K562 (cell line): ENCODE results near the gene PLOD1. TPM values are rescaled to one million over a fixed set of nuclear protein-coding genes. Genes with fewer than 3 reads are reported as not detected.

Source experiments
- BRF2 ChIP-seq: IDR thresholded peaks from 3 replicates; pipeline ENCODE4 v1.6.1; 2011; ENCODE audit warnings: borderline replicate concordance, mild to moderate bottlenecking; ENCODE audit not compliant: insufficient read length, insufficient read depth
- CBX3 ChIP-seq, 2 experiments: IDR thresholded peaks; 1 replicate in 1 of 2; 2 replicates in 1 of 2; pipeline ENCODE4 v1.6.1; 2012; ENCODE audit warnings: inconsistent platforms in 2 of 2, low read length in 2 of 2, borderline replicate concordance in 1 of 2, control low read depth in 1 of 2
- CC2D1A ChIP-seq: fragments of 450-650 bp; IDR thresholded peaks from 2 replicates; pipeline ENCODE4 v1.6.1; 2017; ENCODE audit warnings: mild to moderate bottlenecking
- CREM ChIP-seq: IDR thresholded peaks from 2 replicates; pipeline ENCODE4 v1.6.1; 2014; ENCODE audit warnings: antibody characterized with exemption, low read depth
- CSDE1 ChIP-seq, 2 experiments: fragments of 450-650 bp; IDR thresholded peaks; 2 replicates each; pipeline ENCODE4 v1.6.1; 2016; ENCODE audit warnings: mild to moderate bottlenecking in 1 of 2
- DDX20 ChIP-seq: fragments of 450-650 bp; IDR thresholded peaks from 2 replicates; pipeline ENCODE4 v1.6.1; 2016; ENCODE audit warnings: missing genetic modification characterization, low read depth, mild to moderate bottlenecking, missing compliant biosample characterization, moderate library complexity
- FOS ChIP-seq: IDR thresholded peaks from 3 replicates; pipeline ENCODE4 v1.6.1; 2011; ENCODE audit not compliant: insufficient read length; ENCODE audit errors: extremely low read depth
- GABPB2 ChIP-seq: fragments of 250-450 bp; sonication (Bioruptor Pico); conservative IDR thresholded peaks from 2 replicates; pipeline ENCODE4 v1.5.1; 2021; ENCODE audit warnings: mild to moderate bottlenecking
- MXI1 ChIP-seq: IDR thresholded peaks from 2 replicates; pipeline ENCODE4 v1.6.1; 2011; ENCODE audit warnings: low read depth, mild to moderate bottlenecking, improper control_type of control experiment, low read length
- POLR2G ChIP-seq: fragments of 200-400 bp; formaldehyde crosslinking; IDR thresholded peaks from 2 replicates; pipeline ENCODE4 v1.6.1; 2017; ENCODE audit warnings: low read depth, mild to moderate bottlenecking, antibody characterized with exemption, low read length, moderate library complexity
- REST ChIP-seq, 2 experiments: fragments of 450-650 bp; formaldehyde crosslinking in 1 of 2; IDR thresholded peaks; 2 replicates each; pipeline versions ENCODE4 v1.4.0 to v1.6.1; 2014 to 2020; ENCODE audit warnings: mild to moderate bottlenecking in 2 of 2, borderline replicate concordance in 1 of 2, low read depth in 1 of 2
- SMARCA4 ChIP-seq: fragments of 450-650 bp; IDR thresholded peaks from 2 replicates; pipeline ENCODE4 v1.6.1; 2016
- SOX6 ChIP-seq: fragments of 450-650 bp; IDR thresholded peaks from 2 replicates; pipeline ENCODE4 v1.6.1; 2014; ENCODE audit warnings: mild to moderate bottlenecking
- SP2 ChIP-seq: IDR thresholded peaks from 2 replicates; pipeline ENCODE4 v1.6.1; 2011; ENCODE audit warnings: mild to moderate bottlenecking, low read depth, low read length, moderate library complexity; ENCODE audit not compliant: poor library complexity, severe bottlenecking; ENCODE audit errors: extremely low read depth
- XRCC5 ChIP-seq: fragments of 200-400 bp; formaldehyde crosslinking; IDR thresholded peaks from 2 replicates; pipeline ENCODE4 v1.6.1; 2017; ENCODE audit warnings: low read depth, mild to moderate bottlenecking, low read length
- YBX1 ChIP-seq: fragments of 450-650 bp; IDR thresholded peaks from 2 replicates; pipeline ENCODE4 v1.7.1; 2016; ENCODE audit warnings: mild to moderate bottlenecking
- ZEB2 ChIP-seq: fragments of 450-650 bp; IDR thresholded peaks from 2 replicates; pipeline ENCODE4 v1.6.1; 2016
- ZNF277 ChIP-seq: fragments of 250-450 bp; sonication (Bioruptor Pico); IDR thresholded peaks from 2 replicates; pipeline ENCODE4 v1.8.0; 2022; ENCODE audit warnings: inconsistent platforms, mild to moderate bottlenecking, moderate library complexity, borderline replicate concordance
- ZNF311 ChIP-seq: fragments of 250-450 bp; sonication (Bioruptor Pico); IDR thresholded peaks from 2 replicates; pipeline ENCODE4 v1.4.0; 2020; ENCODE audit warnings: mild to moderate bottlenecking, moderate library complexity
- ZSCAN32 ChIP-seq: fragments of 450-650 bp; formaldehyde crosslinking; IDR thresholded peaks from 2 replicates; pipeline ENCODE4 v1.4.0; 2020; ENCODE audit warnings: mild to moderate bottlenecking, moderate library complexity
- polyA plus RNA-seq, 8 experiments: library from polyadenylated mRNA; depleted of rRNA in 4 of 8; stranded (reverse) in 5 of 8; unstranded in 3 of 8; fragments of >200 nt; fragmentation: Nextera tagmentation in 2 of 8; fragmentation: Illumina TruSeq in 1 of 8; extraction: Ambion mirVana in 2 of 8; extraction: Trizol in 1 of 8; gene quantifications; 2 replicates each; pipeline versions ENCODE4 v1.2.1 to v1.2.3, GENCODE V29; 2011 to 2014; ENCODE audit warnings: inconsistent platforms in 1 of 8, missing spikeins in 1 of 8
- total RNA-seq, 7 experiments: library from RNA; depleted of rRNA in 6 of 7; stranded (reverse); fragments of >200 nt in 6 of 7; fragmentation: Illumina TruSeq in 2 of 7; extraction: Trizol in 2 of 7; gene quantifications; 2 replicates each; pipeline versions ENCODE4 v1.2.1 to v1.2.3, GENCODE V29; 2011 to 2021; ENCODE audit warnings: low replicate concordance in 1 of 7

The PLOD1 gene
- total and polyA plus RNA-seq, 9 of the 15 experiments (the other 6 are each of a cell fraction or from before 2014, with no cell fraction given): 16.6 to 90.8 (median 52.7) TPM

GRCh38 chr1:11967028-11967547 is 32.6 kb downstream of the PLOD1 start (continued):
- TF ChIP-seq REST (IDR thresholded peaks at IDR 0.05; ENCODE audit: borderline replicate concordance) (peak; percentile 78), REST (CRISPR knock-in tag; IDR thresholded peaks at IDR 0.05; ENCODE audit: low read depth) (no peak), MXI1 (no peak), CSDE1 (IDR thresholded peaks at IDR 0.05) (no peak), POLR2G (0 out of 2 replicates have a peak, but pooled peaks have one; percentile 26), GABPB2 (CRISPR knock-in tag) (no peak), ZEB2 (0 out of 2 replicates have a peak, but pooled peaks have one; percentile 19), BRF2 (no peak), ZNF277 (CRISPR knock-in tag) (no peak), CC2D1A (no peak), CREM (peak; percentile 43; the same call in 1 of the 2 replicates), SP2 (no peak), DDX20 (tag) (no peak), SMARCA4 (no peak), XRCC5 (peak; percentile 23; the same call in 1 of the 2 replicates), CBX3 (IDR thresholded peaks at IDR 0.05; ENCODE audit: borderline replicate concordance in 1 of 2, low read length in 2 of 2) (no peak), ZNF311 (no peak), ZSCAN32 (no peak), FOS (no peak), YBX1 (no peak), SOX6 (no peak)
